ENCODE data around the gene MANBA.
"Not testable (repeated sequence)": the region's sequence is repeated elsewhere in the genome, so short reads cannot be mapped to it uniquely, and the experiment has no call there.

The MANBA gene

DNA sequence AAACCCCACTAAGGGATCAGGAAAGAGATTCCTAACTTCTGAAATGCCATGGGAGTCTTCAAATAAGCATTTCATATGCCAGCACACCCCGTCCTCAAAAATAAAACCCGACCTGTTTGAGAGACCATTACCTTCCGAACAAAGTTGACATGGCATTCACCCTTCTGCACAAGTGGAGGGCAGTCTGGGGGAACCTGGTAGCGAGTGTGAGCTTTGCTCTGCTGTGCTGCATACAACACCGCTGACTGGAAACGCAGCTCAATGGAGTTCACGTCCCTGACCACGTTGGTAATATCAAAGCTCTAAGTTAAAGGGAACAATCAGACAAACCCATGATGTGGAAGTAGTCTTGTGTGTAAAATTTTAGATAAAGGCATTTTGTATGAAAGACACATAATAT lies 38.0 kb downstream of the MANBA start:
- DNase-seq (ENCODE audit: low read depth): no peak

DNA sequence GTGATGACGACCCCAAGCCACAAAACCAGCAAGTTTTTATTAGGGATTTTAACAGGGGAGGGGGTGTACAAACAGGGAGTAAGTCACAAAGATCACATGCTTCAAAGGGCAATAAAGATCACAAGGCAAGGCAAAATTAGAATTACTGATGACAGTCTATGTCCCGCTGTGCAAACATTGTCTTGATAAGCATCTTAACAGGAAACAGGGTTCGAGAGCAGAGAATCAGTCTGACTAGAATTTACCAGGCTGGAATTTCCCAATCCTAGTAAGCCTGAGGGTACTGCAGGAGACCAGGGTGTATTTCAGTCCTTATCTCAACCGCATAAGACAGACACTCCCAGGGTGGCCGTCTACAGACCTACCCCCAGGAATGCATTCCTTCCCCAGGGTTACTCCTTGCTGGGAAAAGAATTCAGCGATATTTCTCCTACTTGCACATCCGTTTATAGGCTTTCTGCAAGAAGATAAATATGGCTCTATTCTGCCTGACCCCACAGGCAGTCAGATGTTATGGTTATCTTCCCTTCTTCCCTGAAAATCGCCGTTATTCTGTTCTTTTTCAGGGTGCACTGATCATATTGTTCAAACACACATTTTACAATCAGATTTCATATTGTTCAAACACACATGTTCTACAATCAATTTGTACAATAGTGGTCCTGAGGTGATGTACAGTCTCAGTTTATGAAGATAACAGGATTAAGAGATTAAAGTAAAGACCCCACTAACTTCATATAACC lies 41.8 kb downstream of the MANBA start:
- DNase-seq (ENCODE audit: low read depth): not testable (repeated sequence)

DNA sequence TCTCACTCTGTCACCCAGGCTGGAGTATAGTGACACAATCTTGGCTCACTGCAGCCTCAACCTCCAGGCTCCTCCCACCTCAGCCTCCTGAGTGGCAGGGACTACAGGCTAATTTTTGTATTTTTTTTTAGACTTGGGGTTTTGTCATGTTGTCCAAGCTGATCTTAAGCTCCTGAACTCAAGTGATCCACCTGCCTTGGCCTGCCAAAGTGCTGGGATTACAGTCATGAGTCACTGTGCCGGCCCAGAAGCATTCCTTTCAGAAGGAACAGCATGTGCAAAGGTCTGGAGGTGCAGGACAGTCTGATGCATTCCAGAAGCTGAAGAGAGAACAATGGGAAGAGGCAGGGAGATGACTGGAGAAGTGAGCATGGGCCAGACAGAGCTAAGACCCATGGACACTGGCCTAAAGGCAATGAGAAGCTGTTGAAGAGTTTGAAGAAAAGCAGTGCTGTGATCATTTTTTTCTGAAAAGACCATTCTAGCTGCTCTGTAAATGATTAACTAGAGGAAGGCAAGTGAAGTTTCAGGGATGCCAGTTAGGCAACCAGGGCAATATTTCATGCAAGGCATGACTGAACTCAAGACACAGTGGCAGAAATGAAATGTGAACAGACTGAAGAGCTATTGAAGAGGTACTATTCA lies 43.2 kb downstream of the MANBA start:
- DNase-seq (ENCODE audit: low read depth): no peak

DNA sequence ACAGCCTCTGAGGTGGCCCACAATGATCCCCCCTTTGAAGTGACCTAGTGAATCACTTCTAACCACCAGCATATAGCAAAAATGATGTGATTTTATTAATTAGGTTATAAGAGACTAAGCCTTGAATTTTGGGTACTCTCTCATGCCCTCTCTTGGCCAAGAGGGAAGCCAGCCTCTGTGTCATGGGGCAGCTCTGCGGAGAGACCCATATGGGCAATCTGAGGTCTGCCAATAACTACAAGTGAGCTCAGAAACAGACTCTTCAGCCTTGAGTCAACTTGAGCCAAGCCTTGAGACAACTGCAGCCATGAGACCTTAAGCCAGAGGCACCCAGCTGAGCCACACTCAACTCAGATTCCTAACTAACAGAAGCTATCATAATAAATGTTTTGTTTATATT lies 45.7 kb downstream of the MANBA start:
- no peak for DNase-seq (ENCODE audit: low read depth)

DNA sequence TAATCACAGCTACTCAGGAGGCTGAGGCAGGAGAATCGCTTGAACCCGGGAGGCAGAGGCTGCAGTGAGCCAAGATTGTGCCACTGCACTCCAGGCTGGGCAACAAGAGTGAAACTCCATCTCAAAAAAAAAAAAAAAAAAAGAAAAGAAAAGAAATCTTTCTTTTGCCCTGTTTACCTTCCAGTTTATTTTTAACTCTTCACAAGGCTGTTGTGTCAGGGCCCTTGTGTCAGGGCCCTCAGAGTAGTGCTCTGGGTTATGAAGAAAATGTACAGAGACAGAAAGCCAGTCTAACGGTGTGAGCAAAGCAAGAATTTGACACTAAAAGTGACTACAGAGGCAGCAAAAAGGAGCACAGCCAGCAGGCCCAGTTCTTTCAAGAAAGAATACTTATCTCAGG lies 47.0 kb downstream of the MANBA start:
- not testable (repeated sequence) for DNase-seq (ENCODE audit: low read depth)

DNA sequence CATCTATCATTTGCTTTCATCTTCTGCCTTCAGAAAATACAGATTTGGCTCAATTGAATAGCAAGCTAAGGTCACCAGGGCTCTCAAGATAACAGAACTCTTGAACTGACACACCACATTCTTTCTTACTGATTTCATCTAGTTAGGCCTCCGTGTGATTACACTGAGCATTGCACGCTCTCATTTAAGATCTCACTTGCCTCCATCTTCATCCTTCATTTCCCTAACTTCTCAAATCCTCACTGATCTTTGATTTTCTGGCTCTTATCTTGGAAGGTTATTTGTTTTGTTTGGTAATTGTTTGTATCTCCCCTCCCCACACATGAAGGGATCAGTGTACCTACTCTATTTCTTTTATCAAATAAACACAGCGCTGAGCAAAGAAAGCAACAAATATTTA lies 47.7 kb downstream of the MANBA start:
- DNase-seq (ENCODE audit: low read depth): no peak

DNA sequence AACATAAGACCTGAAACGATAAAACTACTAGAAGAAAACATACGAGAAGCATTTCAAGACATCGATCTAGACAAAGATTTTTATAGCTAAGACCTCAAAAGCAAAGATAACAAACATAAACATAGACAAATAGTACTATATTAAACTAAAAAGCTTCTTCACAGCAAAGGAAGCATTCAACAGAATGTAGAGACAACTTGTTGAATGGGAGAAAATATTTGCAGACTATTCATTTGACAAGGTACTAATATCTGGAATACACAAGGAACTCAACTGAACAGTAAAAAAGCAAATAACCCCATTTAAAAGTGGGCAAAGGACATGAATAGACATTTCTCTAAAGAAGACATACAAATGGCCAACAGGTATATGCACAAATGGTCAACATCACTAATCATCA lies 49.8 kb downstream of the MANBA start:
- no peak for DNase-seq (ENCODE audit: low read depth)

DNA sequence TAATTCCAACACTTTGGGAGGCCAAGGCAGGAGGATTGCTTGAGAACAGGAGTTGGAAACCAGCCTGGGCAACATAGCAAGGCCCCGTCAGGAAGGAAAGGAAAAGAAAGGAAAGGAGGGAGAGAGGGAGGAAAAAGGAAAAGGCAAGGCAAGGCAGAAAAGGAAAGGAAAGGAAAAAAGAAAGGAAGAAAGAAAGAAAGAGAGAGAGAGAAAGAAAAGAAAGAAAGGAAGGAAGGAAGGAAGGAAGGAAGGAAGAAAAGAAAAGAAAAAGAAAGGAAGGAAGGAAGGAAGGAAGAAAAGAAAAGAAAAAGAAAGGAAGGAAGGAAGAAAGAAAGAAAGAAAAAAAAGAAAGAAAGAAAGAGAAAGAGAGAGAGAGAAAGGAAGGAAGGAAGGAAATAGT lies 51.7 kb downstream of the MANBA start:
- DNase-seq (ENCODE audit: low read depth): not testable (repeated sequence)

DNA sequence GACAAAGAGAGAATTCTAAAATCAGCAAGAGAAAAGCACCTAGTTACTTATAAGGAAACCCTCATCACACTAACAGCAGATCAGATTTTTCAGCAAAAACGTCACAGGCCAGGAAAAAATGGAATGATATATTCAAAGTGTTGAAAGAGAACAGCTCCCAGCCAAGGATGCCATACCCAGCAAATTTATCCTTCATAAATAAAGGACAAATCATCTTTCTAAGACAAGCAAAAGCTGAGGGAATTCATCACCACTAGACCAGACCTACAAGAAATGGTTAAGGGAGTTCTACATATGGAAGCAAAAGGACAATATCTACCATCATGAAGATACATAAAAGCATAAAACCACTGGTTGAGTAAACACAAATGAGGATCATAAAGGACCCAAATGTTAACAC lies 53.6 kb downstream of the MANBA start:
- DNase-seq (ENCODE audit: low read depth): no peak

DNA sequence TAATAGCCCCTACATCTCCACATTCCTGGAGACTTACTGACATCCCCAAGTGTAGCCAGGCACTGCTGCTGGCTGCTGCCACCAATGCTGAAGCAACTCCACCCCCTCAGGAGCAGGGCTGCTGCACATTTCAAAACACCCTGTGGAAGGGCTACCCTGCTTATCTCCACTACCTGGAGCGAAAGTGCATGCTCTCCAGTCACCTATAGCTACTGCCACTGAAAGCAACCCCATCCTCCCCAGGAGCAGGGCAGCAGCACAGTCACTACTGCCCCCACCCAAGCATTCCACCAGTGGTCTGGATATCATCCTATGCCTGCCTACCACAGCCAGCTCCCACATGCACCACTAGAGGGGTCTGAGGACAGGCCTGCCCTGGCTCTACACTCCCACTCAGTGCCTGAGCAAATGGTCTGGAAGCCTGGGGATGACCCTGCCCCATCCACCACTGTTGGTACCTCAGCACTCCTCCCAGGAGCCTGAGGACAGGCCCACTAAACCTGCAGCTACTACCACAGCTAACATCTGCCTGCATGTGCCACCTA lies 55.3 kb downstream of the MANBA start:
- no peak for DNase-seq (ENCODE audit: low read depth)

DNA sequence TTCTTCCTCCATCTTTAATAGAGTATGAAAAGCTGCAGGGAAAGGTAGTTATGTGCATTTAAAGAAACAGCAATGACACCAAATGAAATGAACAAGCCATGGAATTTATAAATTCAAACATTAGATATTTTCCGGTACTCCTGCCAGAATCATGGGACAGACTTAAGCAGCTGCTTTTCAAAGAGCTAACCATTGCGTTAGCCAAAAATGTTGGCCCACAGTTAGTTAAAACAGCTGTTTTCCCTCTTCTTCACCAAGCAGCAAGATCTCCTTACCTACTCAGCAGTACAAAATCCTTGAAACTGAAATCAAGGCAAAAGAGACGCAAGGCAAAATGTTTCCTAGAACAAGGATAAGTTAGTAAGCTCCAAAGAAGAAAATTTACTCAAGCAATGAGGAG lies 64.0 kb downstream of the MANBA start:
- no peak for DNase-seq (ENCODE audit: low read depth)

DNA sequence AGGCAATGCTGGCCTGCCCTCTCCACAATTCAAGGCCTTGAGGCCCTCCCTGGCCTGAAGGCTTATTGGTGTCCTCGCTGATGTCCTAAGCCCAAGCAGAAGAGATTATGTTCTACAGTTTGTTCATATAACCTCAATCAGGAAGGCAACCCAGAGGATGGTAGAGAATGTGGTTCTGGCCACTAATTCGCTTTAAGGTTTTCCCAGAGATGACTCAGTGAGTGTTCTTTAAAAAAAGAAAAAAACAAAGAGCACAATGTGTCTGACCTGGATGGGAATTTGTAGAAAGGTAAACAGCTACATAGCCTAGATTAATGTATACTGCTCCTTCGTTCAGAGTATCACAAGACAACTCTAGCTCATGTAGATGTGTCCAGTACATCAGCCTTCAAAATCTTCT lies 66.0 kb downstream of the MANBA start:
- no peak for DNase-seq (ENCODE audit: low read depth)

DNA sequence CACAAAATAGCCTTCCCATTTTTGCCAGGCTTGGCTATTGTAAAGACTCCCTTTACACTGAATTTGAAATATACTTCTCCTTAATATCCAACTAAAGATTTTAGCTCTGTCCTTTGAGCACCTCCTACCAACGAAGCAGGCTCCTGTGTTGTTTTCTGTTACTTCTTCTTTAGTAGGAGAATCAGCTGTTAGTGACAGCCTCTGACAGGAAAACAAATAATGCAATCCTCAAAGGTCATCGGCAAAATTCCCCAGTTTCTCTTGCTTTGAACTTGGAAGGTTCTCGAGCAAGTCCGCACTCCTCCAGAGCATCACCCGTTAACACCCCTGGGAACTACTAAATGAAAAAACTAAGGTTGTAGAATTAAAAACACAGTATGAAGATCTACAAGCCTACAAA lies 66.9 kb downstream of the MANBA start:
- no peak for DNase-seq (ENCODE audit: low read depth)

DNA sequence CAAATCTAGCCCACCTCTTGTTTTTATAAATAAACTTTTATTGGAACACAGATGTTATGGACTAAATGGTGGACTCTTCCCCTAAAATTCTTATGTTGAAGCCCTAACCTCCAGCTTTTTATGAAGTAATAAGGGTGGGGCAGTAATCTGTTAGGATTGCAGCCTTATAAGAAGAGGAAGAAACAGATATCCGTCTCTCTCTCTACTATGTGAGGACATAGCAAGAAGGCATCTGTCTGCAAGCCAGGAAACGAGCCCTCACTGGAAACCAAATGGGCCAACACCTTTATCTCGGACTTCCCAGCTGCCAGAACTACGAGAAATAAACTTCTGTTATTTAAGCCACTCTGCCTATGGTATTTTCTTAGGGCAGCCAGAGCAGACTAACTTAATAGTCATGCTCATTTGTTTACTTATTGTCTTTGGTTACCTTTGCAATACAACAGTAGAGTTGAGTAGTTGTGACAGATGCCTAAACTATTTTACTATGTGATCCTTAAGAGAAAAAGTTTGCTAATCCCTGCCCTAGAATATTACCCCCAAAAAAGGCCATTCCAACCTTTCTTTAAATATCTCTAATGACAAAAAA lies 67.4 kb downstream of the MANBA start:
- no peak for DNase-seq (ENCODE audit: low read depth)

DNA sequence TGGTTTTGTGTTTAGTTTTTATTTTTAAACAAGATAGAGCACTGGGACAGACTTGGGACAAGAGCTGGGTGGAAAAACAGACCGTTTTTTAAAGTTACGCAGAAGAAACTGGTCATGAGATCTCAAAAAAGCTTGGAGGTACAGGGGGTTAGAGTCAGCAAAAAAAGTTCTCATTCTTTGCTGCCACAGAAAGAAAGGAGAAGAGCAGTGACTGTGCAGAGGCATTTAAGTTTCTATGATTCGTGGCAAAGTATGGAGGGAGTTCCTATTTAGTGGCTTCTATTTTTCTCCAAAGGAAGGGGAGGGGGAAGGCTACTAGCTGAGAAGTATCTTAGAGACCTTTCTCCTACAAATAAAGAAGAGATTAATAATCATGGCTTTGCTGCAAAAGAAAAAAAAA lies 68.3 kb downstream of the MANBA start:
- no peak for DNase-seq (ENCODE audit: low read depth)

DNA sequence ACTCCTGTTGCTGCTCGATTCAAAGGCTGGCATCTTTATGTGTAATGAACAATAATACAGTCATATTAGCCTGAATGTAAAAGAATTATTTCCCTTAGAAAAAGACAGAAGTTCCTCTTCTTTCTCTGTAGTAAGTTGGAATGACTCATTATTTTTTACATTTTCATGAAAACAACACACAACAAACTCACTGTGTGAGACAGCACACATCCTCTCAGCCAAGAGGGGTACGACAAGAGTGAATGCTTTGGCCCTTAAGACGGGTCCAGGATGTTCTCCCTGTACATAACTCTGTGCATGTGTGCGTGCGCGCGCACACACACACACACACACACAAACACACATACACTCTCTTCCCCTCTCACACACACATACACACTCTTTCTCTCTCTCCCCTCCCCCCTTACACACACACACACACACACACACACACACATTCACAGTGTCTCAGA lies 72.8 kb downstream of the MANBA start:
- DNase-seq (ENCODE audit: low read depth): no peak

DNA sequence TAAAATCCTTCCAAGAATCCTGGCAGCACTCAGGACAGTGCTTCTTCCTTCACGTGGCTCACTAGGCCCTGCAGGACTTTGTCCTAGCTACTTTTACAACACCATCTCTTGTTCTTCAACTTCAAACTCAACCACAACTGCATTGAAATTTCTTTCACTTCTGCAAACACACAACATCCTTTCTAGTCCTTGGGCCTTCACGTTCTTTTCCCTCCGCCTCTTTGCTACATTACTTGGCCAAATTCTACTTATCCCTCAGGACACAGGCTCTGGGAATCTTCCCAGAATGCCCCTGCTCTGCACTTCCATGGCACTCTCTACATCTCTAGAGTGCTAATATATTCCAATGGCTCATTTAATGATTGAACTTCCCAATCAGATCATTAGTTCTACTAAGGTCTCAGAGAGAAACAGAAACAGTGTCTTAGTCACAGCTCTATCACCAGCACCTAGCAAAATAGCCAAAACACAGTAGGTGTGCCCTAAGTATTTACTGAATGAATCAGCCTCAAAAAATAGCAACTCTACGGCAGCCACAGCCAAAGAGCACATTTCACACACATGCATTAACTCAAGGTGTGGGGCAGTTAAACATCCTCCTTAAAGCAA lies 73.3 kb downstream of the MANBA start:
- DNase-seq (ENCODE audit: low read depth): no peak

DNA sequence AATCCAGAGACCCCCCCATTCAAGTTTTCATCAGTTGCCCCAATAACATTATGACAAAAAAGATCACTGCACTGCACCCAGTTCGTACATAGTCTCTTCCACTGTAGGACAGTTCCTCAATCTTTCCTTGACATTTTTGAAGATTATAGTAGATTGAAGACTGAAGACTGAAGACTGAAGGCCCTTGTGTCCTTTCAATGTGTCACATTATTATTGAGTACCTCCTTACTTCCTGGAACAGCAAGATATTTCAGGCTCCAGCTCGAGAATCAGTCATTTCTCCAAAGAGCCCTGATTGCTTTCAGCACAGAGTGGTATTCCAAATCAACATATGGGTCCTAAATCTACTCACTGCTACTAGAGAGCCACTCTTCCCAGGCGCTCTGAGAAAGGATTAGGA lies 75.0 kb downstream of the MANBA start:
- DNase-seq (ENCODE audit: low read depth): no peak

DNA sequence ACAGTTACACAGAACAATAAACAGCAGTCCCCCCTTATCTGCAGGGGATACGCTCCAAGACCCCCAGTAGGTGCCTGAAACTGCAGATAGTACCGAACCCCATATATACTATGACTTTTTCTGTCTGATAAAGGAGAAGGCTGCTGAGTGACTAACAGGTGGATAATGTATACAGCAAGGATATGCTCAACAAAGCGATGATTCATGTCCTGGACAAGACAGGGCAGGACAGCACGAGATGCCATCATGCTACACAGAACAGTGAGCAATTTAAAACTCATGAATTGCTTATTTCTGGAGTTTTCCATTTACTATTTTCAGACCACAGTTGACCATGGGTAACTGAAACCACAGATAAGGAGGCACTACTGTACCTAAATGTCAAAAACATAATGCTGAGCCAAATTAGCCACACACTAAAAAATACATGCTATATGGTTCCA lies 76.1 kb downstream of the MANBA start:
- DNase-seq (ENCODE audit: low read depth): no peak

DNA sequence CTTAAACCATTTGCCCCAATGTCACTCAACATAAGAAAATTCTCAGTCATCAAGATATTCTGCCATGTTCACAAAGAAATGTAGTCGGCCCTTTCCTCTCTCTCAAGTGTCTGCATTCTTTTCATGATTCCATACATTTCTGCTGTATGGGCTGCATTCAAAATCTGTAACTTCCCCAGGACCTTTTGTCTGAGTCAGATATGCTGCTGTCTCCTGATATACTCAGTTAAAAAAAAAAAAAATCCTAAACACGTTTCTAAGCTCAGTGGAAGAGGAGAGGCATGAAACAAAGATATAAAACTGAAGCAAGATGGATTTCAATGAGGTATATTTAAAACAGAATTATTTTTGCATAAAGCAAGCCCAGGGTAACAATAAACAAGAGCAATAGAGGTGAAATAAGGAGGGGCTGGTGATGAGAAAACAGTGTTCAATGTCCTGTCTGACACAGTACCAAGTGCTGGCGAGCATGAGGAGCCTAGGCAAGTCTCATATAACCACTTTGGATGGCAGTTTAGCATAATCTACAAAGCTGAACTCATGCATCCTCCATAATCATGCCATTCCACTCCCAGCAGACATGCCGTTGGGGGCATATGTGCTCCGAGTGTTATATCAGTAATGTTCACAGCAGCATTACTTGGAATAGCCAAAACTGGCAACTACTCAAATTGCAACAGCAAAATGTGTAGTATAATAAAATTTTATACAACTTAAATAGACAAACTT lies 76.7 kb downstream of the MANBA start:
- DNase-seq (ENCODE audit: low read depth): no peak

DNA sequence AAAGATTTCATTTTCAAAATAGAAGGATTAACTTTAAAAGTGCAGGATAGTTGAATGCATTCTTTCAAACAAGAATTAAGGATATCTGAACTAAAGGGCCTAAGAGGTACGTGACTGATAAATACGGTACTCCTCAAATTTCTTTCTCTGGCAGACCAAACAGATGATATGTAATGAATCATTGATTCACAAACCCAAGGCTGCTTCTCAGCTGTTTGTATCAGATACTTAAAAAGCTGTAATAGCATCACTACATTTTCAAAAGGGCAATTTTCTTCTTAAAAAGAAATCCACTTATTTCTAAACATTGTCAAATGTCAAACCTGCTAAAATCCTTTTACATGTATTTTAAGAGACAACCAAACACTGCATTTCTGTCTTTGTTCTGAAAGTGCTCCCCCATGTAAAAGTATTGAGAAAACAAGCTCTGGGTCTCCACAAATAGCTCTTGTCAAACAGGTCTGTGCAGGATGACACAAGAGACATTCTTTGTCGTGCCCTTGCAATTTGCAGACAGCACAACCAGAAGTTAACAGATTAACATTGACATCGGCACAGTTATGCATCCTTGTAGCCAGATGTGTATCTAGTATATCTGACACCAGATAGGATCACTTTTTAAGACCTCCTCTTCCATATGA lies 82.0 kb downstream of the MANBA start:
- DNase-seq (ENCODE audit: low read depth): no peak

DNA sequence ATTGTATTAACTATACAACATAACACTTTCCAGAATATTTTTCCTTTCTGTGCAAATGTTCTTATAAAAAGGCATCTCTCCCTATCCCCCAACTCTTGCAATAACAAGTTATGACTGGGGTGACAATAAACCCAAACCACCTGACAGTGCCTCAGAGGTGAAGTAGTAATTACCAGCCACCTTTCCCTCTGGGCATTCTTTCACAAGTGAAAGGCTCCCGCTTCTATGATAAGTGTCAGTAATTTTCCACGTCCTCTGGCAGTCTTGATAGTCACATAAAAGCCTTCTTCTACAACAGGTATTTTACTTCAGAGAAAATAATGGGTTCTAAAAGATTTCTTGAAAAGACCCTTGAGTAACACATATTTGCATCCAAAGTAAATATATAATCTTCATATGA lies 82.7 kb downstream of the MANBA start:
- DNase-seq (ENCODE audit: low read depth): no peak
